Measurements from ENCODE around the gene PKLR.
A peak's percentile ranks its signal among the peaks of the same experiment; 100 is the strongest.

- peak; percentile 53 for TF ChIP-seq CTCF (IDR thresholded peaks at IDR 0.05; ENCODE audit: borderline replicate concordance, extremely low read depth, low read length, poor library complexity, severe bottlenecking)
- TF ChIP-seq EZH2 (IDR thresholded peaks at IDR 0.05; ENCODE audit: borderline replicate concordance, low read depth, low read length, severe bottlenecking) = no peak
Observed at GRCh38 chr1:155277902-155278688, 23.1 kb downstream of the PKLR start.

Data from DND-41 (cell line).